K562 (cell line): ENCODE data around the gene SPARC. TPM values are rescaled to one million over a fixed set of nuclear protein-coding genes. Genes with fewer than 3 reads are reported as not detected.

Experiments used
- ATAC-seq: fragments of 200-7000 bp; cut with Tn5 transposase; 3 replicates; pipeline ENCODE4 v1.9.1; 2020; ENCODE audit warnings: moderate library complexity
- BruUV-seq: library from RNA; stranded (reverse); fragments of 400-500 nt; replicated peaks from 2 replicates; lab custom pipeline; 2021; lab: Mats Ljungman, UMichigan
- CTCF ChIA-PET: fragments of 300-600 bp; formaldehyde crosslinking; extraction: SDS; loops from one replicate; lab custom pipeline; 2021; ENCODE audit warnings: low intra/inter-chr PET ratio; lab: Yijun Ruan, JAX
- POLR2A ChIA-PET: fragments of 300-600, 350-650 bp; sonication (Branson Sonifier 250); formaldehyde crosslinking; extraction: SDS; loops from one replicate; lab custom pipeline; 2021; ENCODE audit warnings: antibody characterized with exemption, inconsistent platforms; lab: Yijun Ruan, JAX
- DNase-seq, 4 experiments: peaks; one replicate each; pipeline versions ENCODE4 v3.0.0 to v3.0.0-alpha.2; 2011 to 2018; ENCODE audit warnings: low spot score in 3 of 4, mixed read lengths in 3 of 4; ENCODE audit errors: extremely low read depth in 1 of 4
- FAIRE-seq: peaks from 2 replicates; lab custom pipeline; 2011; peaks lifted over from hg19 to GRCh38; lab: Jason Lieb, UNC
- H2AFZ ChIP-seq: 2 replicates; pipeline ENCODE4 v1.6.0; 2011; ENCODE audit warnings: low read depth, low read length, control low read depth, inconsistent platforms
- H3K27ac ChIP-seq: fragments of 200-600 bp; 3 replicates; pipeline ENCODE4 v1.8.0; 2011; ENCODE audit warnings: low read depth, mild to moderate bottlenecking, control low read depth, inconsistent platforms, low read length, moderate library complexity, mixed read lengths; ENCODE audit errors: extremely low read depth
- H3K27me3 ChIP-seq, 2 experiments: fragments of 300-600 bp in 1 of 2; 2 replicates in 1 of 2; 3 replicates in 1 of 2; pipeline versions ENCODE4 v1.6.0 to v1.8.0; 2011; ENCODE audit warnings: inconsistent platforms in 2 of 2, low read length in 2 of 2, mild to moderate bottlenecking in 1 of 2, mixed read lengths in 1 of 2, moderate library complexity in 1 of 2; ENCODE audit not compliant: control insufficient read depth in 2 of 2, insufficient read depth in 2 of 2
- H3K36me3 ChIP-seq: fragments of 300-600 bp; 3 replicates; pipeline ENCODE4 v1.8.0; 2011; ENCODE audit warnings: mild to moderate bottlenecking, low read length, inconsistent platforms; ENCODE audit not compliant: control insufficient read depth, insufficient read depth
- H3K4me1 ChIP-seq, 2 experiments: fragments of 200-600 bp in 1 of 2; replicated peaks in 1 of 2; 2 replicates in 1 of 2; 3 replicates in 1 of 2; pipeline versions ENCODE4 v1.5.1 to v1.8.0; 2011; ENCODE audit warnings: inconsistent platforms in 2 of 2, low read length in 2 of 2, mild to moderate bottlenecking in 1 of 2, mixed read lengths in 1 of 2, moderate library complexity in 1 of 2; ENCODE audit not compliant: control insufficient read depth in 2 of 2, insufficient read depth in 2 of 2
- H3K4me2 ChIP-seq: 2 replicates; pipeline ENCODE4 v1.6.1; 2011; ENCODE audit warnings: low read length, control low read depth, inconsistent platforms, mixed read lengths; ENCODE audit not compliant: insufficient read depth
- H3K4me3 ChIP-seq: fragments of 200-600 bp; sonication (generic), shearing (Covaris generic); 2 replicates; pipeline ENCODE4 v1.5.1; 2016; ENCODE audit warnings: control low read depth, inconsistent platforms
- H3K79me2 ChIP-seq: fragments of 200-600 bp; 3 replicates; pipeline ENCODE4 v1.8.0; 2011; ENCODE audit warnings: low read length, inconsistent platforms; ENCODE audit not compliant: control insufficient read depth, insufficient read depth
- H3K9ac ChIP-seq, 2 experiments: 2 replicates each; pipeline versions ENCODE4 v1.6.0 to v1.6.1; 2011; ENCODE audit warnings: low read depth in 2 of 2, low read length in 2 of 2, control low read depth in 1 of 2, inconsistent platforms in 1 of 2, mild to moderate bottlenecking in 1 of 2, mixed read lengths in 1 of 2; ENCODE audit not compliant: insufficient read depth in 1 of 2
- H3K9me1 ChIP-seq: one replicate; pipeline ENCODE4 v1.6.0; 2011; ENCODE audit warnings: inconsistent platforms, mild to moderate bottlenecking, low read length, moderate library complexity; ENCODE audit not compliant: control insufficient read depth, insufficient read depth
- H3K9me3 ChIP-seq: replicated peaks from 2 replicates; pipeline ENCODE4 v1.5.1; 2011; ENCODE audit warnings: low read depth, low read length, inconsistent platforms; ENCODE audit not compliant: control insufficient read depth, insufficient read depth
- H4K20me1 ChIP-seq: replicated peaks from 2 replicates; pipeline ENCODE4 v1.6.1; 2011; ENCODE audit warnings: low read length, inconsistent platforms, mixed read lengths; ENCODE audit not compliant: control insufficient read depth, insufficient read depth
- CGGBP1 ChIP-seq: fragments of 250-450 bp; sonication (Bioruptor Pico); IDR thresholded peaks from 2 replicates; pipeline ENCODE4 v1.9.0; 2021; ENCODE audit warnings: mild to moderate bottlenecking
- E2F8 ChIP-seq: fragments of 450-650 bp; IDR thresholded peaks from 2 replicates; pipeline ENCODE4 v1.7.1; 2018; ENCODE audit warnings: mild to moderate bottlenecking, low read depth; ENCODE audit not compliant: partially characterized antibody
- GMEB1 ChIP-seq: fragments of 250-450 bp; sonication (Bioruptor Pico); IDR thresholded peaks from 2 replicates; pipeline ENCODE4 v1.4.0; 2020; ENCODE audit warnings: mild to moderate bottlenecking
- KAT8 ChIP-seq: fragments of 450-650 bp; IDR thresholded peaks from 2 replicates; pipeline ENCODE4 v1.6.1; 2016; ENCODE audit warnings: low read depth, mild to moderate bottlenecking
- MEF2A ChIP-seq: IDR thresholded peaks from 2 replicates; pipeline ENCODE4 v1.6.1; 2011; ENCODE audit warnings: low read depth, mild to moderate bottlenecking, low read length, moderate library complexity; ENCODE audit not compliant: control insufficient read depth
- NR2C2 ChIP-seq, 2 experiments: fragments of 200-800 bp in 1 of 2; sonication (Bioruptor generic) in 1 of 2; sonication (generic) in 1 of 2; formaldehyde crosslinking in 1 of 2; IDR thresholded peaks; 2 replicates each; pipeline versions ENCODE4 v1.6.1 to v1.8.0; 2016 to 2022; ENCODE audit warnings: mild to moderate bottlenecking in 1 of 2, missing compliant biosample characterization in 1 of 2, missing genetic modification characterization in 1 of 2, missing genetic modification reagents in 1 of 2
- RFX5 ChIP-seq: IDR thresholded peaks from 2 replicates; pipeline ENCODE4 v1.6.1; 2011; ENCODE audit warnings: low read depth, mild to moderate bottlenecking, improper control_type of control experiment, low read length
- SMARCE1 ChIP-seq: fragments of 450-650 bp; IDR thresholded peaks from 2 replicates; pipeline ENCODE4 v1.7.1; 2016; ENCODE audit warnings: mild to moderate bottlenecking
- SRSF7 ChIP-seq: fragments of 200-400 bp; formaldehyde crosslinking; optimal IDR thresholded peaks from 2 replicates; pipeline ENCODE3; 2017; ENCODE audit warnings: mild to moderate bottlenecking, low read depth, low read length
- ZNF384 ChIP-seq: IDR thresholded peaks from 2 replicates; pipeline ENCODE4 v1.6.1; 2012; ENCODE audit warnings: low read depth, low read length, improper control_type of control experiment
- WGBS: fragments of 100-300 bp; shearing (Covaris generic); methylation state at CpG from one replicate; pipeline ENCODE4 v1.1.6; 2016; ENCODE audit warnings: low coverage, mixed read lengths; ENCODE audit not compliant: insufficient coverage; ENCODE audit errors: missing lambda C conversion rate; 5-methylcytosine and 5-hydroxymethylcytosine counted together
- in situ Hi-C: fragments of 300-500 bp; cut with MboI; formaldehyde crosslinking; loops from 4 replicates; pipeline ENCODE4 v1.15.0; 2018; ENCODE audit warnings: inconsistent platforms, mixed read lengths
- intact Hi-C: fragments of 100-400 bp; cut with micrococcal nuclease; formaldehyde crosslinking; loops from 2 replicates; pipeline ENCODE4 v1.14.2; 2022
- polyA plus RNA-seq, 8 experiments: library from polyadenylated mRNA; depleted of rRNA in 4 of 8; stranded (reverse) in 5 of 8; unstranded in 3 of 8; fragments of >200 nt; fragmentation: Nextera tagmentation in 2 of 8; fragmentation: Illumina TruSeq in 1 of 8; extraction: Ambion mirVana in 2 of 8; extraction: Trizol in 1 of 8; gene quantifications; 2 replicates each; pipeline versions ENCODE4 v1.2.1 to v1.2.3, GENCODE V29; 2011 to 2014; ENCODE audit warnings: inconsistent platforms in 1 of 8, missing spikeins in 1 of 8
- total RNA-seq, 7 experiments: library from RNA; depleted of rRNA in 6 of 7; stranded (reverse); fragments of >200 nt in 6 of 7; fragmentation: Illumina TruSeq in 2 of 7; extraction: Trizol in 2 of 7; gene quantifications; 2 replicates each; pipeline versions ENCODE4 v1.2.1 to v1.2.3, GENCODE V29; 2011 to 2021; ENCODE audit warnings: low replicate concordance in 1 of 7
- TF ChIP-seq, protein P1 (sequence below): sonication (generic); formaldehyde crosslinking; IDR thresholded peaks from 2 replicates; pipeline ENCODE4 v1.8.1; 2023; ENCODE audit warnings: mild to moderate bottlenecking, missing genetic modification reagents

The SPARC gene
- total and polyA plus RNA-seq, 9 of the 15 experiments (the other 6 are each of a cell fraction or from before 2014, with no cell fraction given): 6.1 to 35.6 (median 12.2) TPM

- H3K27me3 ChIP-seq: peaks cover 15 to 28% of the 10 kb centered on the region in 2 experiments
- no peaks in the 10 kb centered on the region for H3K79me2 ChIP-seq
- no peak overlapping the region for H3K4me2 ChIP-seq
- no peaks in the 10 kb centered on the region for H3K4me1 ChIP-seq
- ATAC-seq: no peak
- H3K9me1 ChIP-seq: no peaks in the 10 kb centered on the region
- no peaks in the 10 kb centered on the region for H3K9me3 ChIP-seq
- ChIA-PET POLR2A (no interaction called here), CTCF (no interaction called here)
- H2AFZ ChIP-seq: no peak overlapping the region
- no peaks in the 10 kb centered on the region for H3K36me3 ChIP-seq
- in situ Hi-C loops: no loop called here
- no peak overlapping the region for H3K4me3 ChIP-seq
- no TSS peak for BruUV-seq
- no peak for DNase-seq
- no peak overlapping the region for H3K9ac ChIP-seq
- H3K27ac ChIP-seq: no peak overlapping the region
- intact Hi-C loops: no loop called here
- WGBS: 21% methylated on average over 6 of the region's 6 CpGs
- no peak for FAIRE-seq
- 0 out of 2 replicates have a peak, but pooled peaks cover 3% of the 10 kb centered on the region for H4K20me1 ChIP-seq
- no peak for TF ChIP-seq E2F8
- TF ChIP-seq MEF2A: no peak
- TF ChIP-seq SRSF7: no peak
- no peak for TF ChIP-seq GMEB1
- TF ChIP-seq, protein P1, sequence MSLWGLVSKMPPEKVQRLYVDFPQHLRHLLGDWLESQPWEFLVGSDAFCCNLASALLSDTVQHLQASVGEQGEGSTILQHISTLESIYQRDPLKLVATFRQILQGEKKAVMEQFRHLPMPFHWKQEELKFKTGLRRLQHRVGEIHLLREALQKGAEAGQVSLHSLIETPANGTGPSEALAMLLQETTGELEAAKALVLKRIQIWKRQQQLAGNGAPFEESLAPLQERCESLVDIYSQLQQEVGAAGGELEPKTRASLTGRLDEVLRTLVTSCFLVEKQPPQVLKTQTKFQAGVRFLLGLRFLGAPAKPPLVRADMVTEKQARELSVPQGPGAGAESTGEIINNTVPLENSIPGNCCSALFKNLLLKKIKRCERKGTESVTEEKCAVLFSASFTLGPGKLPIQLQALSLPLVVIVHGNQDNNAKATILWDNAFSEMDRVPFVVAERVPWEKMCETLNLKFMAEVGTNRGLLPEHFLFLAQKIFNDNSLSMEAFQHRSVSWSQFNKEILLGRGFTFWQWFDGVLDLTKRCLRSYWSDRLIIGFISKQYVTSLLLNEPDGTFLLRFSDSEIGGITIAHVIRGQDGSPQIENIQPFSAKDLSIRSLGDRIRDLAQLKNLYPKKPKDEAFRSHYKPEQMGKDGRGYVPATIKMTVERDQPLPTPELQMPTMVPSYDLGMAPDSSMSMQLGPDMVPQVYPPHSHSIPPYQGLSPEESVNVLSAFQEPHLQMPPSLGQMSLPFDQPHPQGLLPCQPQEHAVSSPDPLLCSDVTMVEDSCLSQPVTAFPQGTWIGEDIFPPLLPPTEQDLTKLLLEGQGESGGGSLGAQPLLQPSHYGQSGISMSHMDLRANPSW: no peak
- no peak for TF ChIP-seq KAT8
- TF ChIP-seq SMARCE1: no peak
- TF ChIP-seq RFX5: no peak
- TF ChIP-seq NR2C2 (CRISPR knock-in tag; IDR thresholded peaks at IDR 0.05): no peak
- TF ChIP-seq NR2C2 (tag; IDR thresholded peaks at IDR 0.05): no peak
- no peak for TF ChIP-seq CGGBP1
- TF ChIP-seq ZNF384: no peak
Measured at GRCh38 chr5:151677776-151678545, 8.8 kb downstream of the SPARC start.
